Right ventricle myocardium superior (tissue), 1 donor: ENCODE data around the gene LMF2. TPM values are rescaled to one million over a fixed set of nuclear protein-coding genes. Genes with fewer than 3 reads are reported as not detected.

ENCODE experiments used
- ATAC-seq: fragments of 200-7000 bp; cut with Tn5 transposase; one replicate; pipeline ENCODE4 v1.9.1; 2020; ENCODE audit warnings: mild to moderate bottlenecking; ENCODE audit not compliant: poor library complexity
- DNase-seq: peaks from one replicate; pipeline ENCODE4 v3.0.0-alpha.2; 2020
- intact Hi-C: fragments of 100-400 bp; cut with DNase I; formaldehyde crosslinking; loops from one replicate; pipeline ENCODE4 v1.11.2; 2022
- total RNA-seq: library from RNA; stranded (reverse); fragmentation: NEBNext Ultra II Directional; extraction: Animal tissue kit (Norgen Biotek cat#: 25700); gene quantifications from one replicate; pipeline ENCODE4 v1.2.1, GENCODE V29; 2021
- donor health status: DM: no; HTN: yes; CAD: no; lungs with severe emphysema.

Gene LMF2
- total RNA-seq, 1 donor from 2014 or later: 25.3 TPM

DNA sequence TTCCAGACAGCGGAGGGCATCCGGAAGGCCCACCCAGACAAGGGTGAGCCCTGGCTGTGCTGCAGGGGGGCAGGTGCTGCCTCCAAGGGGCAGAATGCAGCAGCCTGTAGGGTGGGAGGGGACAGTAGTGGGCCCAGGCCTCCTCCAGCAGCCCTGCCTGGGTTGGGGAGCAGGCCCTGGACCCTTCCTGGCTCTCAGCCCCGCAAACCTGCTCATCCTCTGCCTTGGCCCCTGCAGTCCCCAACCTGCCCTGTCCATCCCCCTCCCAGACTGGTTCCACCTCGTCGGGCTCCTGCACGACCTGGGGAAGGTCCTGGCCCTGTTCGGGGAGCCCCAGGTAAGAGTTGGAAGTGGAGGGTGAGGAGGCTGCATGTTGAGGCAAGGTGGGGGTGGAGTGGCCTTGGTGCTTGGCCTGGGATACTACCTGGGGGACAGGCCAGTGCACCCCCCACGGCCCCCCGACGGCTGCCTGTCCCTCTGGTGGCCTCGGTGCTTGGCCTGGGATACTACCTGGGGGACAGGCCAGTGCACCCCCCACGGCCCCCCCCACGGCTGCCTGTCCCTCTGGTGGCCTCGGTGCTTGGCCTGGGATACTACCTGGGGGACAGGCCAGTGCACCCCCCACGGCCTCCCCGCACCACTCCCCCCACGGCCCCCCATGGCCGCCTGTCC is 19.4 kb downstream of the LMF2 start:
- DNase-seq (no peak), ATAC-seq (no peak)
- intact Hi-C loops: no loop called here

DNA sequence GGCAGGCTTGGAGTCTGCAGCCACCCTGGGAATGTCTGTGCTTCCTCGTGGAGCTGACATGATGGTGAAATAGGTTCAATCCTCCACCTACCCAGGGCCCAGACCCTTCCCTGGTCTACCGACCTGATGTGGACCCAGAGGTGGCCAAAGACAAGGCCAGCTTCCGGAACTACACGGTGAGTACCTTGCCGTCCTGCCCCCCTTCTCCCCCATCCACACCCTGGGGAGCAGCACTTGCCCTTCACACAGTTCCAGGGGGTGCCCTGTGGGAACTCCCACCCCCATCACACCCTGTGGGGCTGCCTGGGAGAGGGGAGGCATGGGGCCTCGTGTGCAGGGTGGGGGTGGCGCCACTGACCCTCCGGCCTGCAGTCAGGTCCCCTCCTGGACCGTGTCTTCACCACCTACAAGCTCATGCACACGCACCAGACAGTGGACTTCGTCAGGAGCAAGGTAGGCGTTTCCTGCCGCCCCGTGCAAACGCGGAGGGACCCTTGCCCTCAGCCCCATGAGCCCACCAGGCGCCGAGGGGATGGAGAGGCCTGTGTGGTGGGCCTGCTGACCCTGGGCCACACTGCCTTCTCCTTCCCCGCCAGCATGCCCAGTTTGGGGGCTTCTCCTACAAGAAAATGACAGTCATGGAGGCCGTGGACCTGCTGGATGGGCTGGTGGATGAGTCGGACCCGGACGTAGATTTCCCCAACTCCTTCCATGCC is 20.1 kb downstream of the LMF2 start:
- DNase-seq (no peak), ATAC-seq (no peak)
- intact Hi-C loops: no loop called here

DNA sequence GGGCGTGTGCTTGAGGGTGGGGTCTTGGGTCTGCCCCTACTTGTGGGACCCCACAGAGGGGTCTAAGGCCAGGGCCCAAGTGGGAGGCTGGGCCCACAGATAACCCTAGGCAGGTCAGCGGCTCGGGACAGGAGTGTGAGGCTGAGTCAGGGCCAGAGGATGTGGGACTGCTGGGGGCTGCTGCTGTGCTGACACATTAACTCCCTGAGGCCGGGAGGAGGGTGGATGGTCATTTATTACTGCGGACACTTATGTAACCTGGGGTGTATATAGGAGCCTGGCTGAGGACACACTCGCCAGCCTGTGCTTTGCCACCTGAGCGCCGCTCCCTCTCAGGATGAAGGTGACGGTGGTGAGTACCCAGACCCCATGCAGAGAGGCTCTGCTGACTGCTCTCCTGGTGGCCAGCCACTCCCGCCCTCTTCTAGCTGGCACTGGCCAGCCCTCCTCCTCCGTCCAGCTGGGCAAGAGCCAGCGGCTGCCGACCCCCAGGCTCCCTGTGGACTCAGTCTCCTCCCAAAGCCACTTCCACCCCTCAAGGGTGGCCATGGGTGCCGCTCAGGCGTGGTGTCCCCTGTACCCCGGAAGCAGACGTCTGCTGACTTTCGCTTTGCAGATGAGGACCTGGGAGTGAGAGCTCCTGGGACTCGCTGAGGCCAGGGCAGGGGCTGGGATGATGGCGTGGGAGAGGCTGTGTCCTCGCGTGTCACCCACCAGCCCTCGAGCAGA is 20.8 kb downstream of the LMF2 start, which contains the start of gene MIOX:
TSS of gene MIOX (plus strand) at position 299 of the 729 bp plus-strand sequence. CDS start at position 338, 39 bp downstream.
- intact Hi-C loops: no loop called here
- no peak for ATAC-seq
- no peak for DNase-seq

DNA sequence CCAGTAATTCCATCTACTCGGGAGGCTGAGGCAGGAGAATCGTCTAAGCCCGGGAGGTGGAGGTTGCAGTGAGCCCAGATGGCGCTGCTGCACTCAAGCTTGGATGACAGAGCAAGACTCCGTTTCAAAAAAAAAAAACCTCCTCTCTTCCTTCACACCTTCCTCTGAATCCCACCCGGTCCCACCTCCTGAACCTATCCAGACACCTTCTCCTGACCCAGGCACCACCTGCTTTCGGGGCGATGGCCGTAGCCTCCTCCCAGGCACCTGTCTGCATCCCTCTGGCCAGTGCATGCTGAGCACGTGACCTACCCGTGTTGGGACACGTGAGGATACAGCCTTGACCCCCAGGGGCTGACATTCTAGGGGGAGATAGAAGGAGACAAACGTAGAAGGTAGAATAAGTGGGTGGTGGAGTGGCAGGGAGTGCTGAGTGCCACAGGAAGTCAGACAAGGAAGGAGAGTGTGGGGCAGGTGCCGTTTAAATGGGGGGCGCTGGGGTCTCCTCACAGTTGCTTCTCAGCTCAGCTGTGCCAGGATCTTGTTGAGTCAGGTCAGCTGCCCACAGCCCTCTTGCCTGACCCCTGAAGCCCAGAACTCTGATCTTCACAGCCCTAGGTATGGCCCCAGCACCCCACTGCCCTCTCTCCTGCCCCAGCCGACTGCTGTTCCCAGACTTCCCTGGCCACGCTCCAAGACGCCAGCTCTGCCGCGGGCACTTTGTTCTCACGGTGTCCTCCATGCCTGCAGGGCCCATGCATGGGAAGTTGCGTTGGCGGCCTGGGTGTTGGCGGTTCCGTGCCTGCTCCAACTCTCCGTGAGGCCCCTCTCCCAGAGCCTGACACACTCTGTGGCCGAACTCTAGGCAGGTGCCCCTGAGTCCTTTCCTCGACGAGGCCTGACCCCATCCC is 22.0 kb downstream of the LMF2 start:
- DNase-seq: no peak
- ATAC-seq: no peak

DNA sequence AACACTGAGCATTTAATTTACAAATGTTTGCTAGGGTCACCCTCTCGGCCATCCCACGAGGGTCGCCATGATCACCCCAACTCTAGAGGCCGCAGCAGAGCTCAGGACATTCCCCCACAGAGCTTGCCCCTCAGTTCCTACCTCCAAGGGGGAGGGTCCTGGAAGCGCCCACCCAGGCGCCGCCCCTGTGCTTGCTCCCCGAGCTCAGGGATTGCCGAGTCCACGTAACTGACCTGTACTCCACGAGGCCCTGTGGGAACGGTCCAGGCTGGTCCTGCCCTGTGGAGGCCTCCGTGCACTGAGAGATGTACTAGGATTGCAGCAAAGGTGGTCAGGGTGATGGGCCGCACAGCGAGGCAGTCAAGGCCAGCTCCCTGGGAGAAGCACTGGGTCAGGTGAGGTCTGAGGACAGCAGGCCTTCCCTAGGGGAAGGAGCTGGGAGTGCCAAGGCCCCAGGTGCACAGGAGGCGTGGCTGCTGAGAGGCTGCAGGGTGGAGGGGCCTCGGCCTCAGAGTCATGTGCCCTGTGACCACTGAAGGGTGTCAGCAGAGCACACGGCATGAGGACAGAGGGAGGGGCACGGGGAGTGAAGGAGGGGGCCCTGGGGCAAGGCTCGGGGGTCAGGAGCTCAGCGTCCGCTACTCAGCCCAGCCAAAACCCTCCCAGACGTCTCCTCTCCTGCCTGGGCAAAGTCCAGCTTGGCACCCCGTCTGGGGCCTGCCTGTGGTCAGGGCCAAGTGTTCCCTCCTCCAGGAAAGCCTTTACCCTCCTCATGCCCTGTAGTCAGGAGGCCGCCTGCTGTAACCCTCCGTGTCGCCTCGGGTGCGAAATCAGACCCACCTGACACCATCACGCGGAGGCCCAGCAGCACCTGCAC is 23.3 kb downstream of the LMF2 start:
- intact Hi-C loops: no loop called here
- ATAC-seq (no peak), DNase-seq (no peak)

More for the DNA sequence above, 22.0 kb downstream of the LMF2 start:
- intact Hi-C loops: no loop called here

DNA sequence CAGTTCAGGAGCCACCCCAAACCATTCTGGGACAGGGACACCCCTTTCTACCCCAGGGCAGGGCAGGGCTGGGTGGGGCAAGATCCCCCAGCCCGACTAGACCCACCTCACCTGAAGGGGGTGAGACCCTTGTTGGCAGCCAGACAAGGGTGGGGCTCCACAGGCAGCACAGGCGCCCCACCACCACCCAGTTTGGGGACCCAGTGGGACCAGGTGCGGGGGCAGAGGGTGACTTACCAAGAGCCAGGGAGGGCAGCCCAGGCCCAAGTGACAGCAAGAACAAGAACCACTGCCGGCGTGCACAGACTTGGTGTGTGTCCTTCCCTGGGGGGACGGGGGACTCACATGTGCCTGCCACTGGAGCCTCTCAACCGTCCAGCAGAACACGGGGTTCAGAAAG is 23.9 kb downstream of the LMF2 start:
- intact Hi-C loops: no loop called here
- no peak for ATAC-seq
- no peak for DNase-seq

DNA sequence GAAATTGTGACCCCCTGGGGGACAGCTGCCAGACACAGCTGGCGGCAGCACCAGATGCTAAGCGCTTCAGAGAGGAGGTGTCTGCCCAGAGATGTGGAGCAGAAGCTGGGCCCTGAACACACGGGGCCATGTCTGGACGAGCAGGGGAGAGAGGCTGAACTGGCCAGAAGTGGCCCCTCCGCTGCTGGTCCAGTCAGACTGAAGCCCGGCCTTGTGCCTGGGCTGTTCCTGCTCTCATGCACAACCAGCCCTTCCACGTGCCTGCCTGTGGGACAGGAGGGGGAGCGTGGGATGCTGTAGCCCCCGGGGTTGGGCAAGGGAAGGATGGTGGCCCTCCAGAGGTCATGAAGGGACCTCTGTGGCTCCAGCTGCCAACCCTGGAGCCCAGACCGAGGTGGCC is 24.4 kb downstream of the LMF2 start:
- DNase-seq: no peak
- intact Hi-C loops: no loop called here
- no peak for ATAC-seq

DNA sequence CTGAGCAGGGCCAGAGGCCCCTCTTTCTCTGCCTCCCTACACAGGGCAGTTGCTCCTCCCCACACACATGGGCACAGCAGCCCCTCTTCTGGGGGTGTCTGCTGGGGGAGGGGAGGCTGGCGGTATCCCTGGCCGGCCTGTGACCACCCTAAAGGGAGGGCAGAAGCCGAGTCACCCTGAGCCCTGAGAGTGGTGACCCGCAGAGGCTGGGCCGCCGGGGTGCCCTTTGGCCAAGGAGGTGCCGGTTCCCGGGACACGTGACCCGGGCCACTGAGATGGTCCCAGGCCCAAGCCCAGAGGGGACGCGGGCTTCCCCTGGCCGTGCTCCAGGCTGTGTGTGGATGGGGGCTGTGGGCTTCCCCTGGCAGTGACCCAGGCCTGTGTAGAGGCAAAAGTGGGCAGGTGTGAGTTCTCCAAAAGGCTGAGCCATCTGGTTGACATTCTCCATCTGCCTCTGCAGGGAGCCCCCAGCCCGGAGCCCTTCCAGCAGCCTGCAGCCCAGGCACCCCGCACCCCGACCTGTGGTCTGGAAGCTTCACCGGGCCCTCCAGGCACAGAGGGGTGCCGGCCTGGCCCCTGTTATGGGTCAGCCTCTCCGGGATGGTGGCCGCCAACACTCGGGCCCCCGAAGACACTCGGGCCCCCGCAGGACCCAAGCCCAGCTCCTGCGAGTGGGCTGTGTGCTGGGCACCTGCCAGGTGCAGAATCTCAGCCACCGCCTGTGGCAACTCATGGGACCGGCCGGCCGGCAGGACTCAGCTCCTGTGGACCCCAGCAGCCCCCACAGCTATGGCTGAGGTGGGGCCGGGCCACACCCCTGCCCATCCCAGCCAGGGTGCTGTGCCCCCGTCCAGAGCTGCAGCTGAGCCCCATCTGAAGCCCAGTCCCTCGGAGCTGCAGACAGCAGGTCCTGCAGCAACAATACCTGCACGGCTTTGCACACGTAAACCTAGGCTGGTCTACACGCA is 25.1 kb downstream of the LMF2 start:
- ATAC-seq (no peak), DNase-seq (no peak)
- intact Hi-C loops: no loop called here

DNA sequence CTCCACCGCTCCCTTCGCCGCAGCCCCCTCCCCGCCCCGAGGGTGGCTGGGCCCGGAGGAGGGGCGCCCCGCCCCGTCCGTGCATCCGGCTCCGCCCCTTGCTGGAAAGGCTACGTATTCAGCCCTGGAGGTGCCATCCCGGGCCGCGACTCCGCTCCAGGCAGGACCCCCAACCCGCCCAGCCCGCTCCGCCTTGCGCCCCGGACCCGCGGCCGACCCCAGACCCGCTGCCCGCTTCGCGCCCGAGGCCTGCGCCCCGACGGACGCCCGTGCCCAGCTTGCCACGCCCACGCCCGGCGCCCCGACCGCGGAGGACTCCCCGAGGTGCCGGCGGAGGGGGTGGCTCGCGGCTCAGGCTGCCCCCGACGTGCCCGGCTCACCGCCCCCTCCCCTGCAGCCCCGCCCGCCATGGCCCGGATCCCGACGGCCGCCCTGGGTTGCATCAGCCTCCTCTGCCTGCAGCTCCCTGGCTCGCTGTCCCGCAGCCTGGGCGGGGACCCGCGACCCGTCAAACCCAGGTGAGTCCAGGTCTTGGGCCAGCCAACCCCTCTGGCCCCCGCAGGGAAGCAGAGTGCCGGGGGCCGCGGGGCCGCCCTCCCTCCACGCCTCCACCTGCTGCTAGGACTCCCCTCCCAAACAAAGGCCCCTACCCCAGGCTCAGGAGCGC is 25.9 kb downstream of the LMF2 start, which contains the start of gene ADM2:
TSS of gene ADM2 (plus strand) at position 104 of the 667 bp plus-strand sequence. CDS start at position 409, 305 bp downstream.
- intact Hi-C loops: no loop called here
- ATAC-seq (peak; percentile 50), DNase-seq (no peak)

DNA sequence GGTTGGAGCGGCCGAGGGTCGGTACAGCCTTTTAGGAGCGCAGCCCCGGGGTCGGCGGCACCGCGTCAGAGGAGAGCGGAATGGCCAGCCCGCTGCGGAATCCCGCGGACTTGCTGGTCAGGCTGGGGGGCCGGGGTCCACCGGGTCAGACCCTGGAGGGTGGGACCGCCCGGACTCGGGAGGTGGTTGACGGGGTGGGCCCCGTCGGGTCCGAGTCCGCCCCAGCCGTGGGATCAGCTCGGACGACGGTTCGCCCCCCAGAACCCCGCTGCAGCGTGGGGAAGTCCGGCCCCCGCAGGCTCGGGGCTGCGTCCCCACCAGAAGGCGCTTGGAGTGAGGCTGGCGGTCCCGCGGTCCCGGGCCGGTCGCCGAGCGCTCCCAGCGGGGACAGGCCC is 26.5 kb downstream of the LMF2 start:
- ATAC-seq: no peak
- DNase-seq: no peak
- intact Hi-C loops: no loop called here

DNA sequence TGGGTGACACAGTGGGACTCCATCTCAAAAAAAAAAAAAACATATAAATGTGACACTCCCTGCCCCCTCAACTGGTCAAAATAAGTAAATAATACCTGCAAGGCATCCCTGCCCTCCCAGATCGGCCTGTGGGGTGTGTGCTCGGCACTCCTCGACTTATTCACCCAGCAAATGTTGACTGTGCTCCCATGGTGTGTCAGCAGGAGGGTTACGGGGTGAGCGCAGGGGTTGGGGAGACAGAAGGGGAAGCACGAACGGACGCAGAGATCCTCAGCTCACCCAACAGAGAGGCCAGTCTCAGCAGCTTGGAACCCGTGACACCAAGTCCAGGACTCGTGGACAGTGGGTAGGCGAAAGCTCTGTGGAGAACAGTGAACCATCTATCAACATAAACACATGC is 27.8 kb downstream of the LMF2 start:
- intact Hi-C loops: no loop called here
- DNase-seq (no peak), ATAC-seq (no peak)

DNA sequence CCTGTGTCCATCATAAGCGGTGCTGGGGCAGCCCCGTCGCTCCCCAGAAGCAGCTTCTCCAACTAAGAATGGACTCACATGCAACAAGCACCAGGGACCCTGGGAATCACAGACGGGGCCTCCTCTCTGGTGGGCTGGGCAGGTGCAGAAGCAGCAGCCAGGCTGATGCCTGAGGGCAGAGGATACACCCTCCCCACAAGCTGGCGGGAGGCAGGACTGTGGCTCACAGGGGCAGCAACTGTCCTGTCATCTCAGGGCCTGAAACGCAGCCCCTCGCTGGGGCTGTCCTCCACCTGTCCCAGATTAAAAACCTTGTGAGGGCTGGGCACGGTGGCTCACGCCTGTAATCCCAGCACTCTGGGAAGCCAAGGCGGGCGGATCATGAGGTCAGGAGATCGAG is 29.6 kb downstream of the LMF2 start:
- no peak for ATAC-seq
- intact Hi-C loops: no loop called here
- no peak for DNase-seq

DNA sequence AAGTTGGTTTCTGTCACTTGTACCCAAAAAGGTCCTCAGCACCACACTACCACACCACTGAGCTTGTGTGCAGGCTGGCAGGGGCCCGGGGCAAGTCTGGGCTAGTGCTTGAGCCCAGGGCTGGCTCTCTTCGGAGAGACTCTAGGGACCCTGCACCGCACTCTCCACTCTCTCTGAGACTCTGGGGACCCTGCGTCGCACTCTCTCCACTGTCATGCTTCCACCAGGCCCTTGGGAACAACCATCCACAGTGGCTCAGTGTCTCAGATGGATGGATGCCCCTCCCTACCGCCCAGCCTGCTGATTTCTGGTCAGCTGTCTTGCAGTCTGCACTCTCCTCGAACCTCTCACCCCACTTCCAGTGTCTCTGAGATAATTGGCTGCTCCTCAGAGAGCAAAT is 30.6 kb downstream of the LMF2 start:
- DNase-seq (no peak), ATAC-seq (no peak)
- intact Hi-C loops: no loop called here

DNA sequence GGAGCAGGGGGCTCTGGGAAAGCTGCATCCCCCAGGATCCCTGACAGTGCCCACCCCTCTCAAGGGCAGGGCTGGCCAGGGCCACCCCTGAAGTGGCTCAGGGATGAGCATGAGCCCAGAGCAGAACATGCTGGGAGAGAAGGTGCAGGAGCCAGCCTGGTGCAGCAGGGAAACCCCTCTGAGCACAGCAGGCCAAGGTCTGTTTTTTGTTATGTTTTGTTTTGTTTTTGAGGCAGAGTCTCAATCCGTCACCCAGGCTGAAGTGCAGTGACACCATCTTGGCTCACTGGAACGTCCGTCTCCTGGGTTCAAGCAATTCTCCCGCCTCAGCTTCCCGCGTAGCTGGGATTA is 31.9 kb downstream of the LMF2 start:
- intact Hi-C loops: no loop called here
- ATAC-seq (no peak), DNase-seq (no peak)

DNA sequence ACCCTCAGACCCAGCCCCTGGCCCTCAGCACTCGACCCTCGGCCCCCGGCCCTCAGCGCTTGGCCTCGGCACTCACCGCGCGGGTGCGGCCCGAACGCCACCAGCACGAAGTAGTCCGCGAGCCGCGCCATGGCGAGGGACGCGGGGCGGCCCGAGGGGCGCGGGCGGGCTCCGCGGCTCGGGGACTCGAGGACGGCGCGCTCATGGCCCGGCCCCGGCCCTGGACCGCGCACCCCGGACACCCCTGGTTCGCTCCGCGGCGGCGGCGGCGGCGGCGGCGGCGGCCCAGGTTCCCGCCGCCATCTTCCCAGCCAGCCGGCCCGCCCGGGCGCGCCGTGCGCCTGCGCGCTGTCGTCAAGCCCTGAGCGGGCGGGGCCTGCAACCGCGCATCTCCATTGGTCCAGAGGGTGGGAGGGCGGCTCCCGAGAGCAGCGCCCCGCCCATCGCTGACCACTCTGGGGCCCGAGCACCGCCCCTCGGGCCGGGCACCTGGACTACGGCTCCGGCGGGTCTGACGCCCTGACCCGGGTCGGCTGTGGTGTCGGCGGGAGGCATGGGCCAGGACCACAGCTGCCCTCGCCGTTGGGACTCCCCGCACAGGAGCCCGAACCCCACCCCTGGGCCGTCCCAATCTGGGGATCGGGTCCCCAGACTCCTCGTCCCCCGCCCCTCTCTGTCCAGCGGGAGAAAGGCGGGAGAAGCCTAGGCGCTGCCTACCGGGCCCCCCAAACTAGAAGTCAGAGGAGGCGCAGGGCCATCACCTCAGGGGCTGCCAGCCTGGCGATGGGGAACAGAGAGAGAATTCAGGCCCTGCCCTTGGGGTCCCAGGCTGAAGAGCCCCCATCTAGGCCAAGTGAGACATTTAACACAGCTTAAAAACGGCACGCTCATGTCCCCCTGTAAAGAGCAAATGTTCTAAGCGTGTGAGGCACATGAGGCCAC is 32.5 kb downstream of the LMF2 start, which contains the start of gene SBF1:
TSS of gene SBF1 (minus strand) at position 326 of the 942 bp plus-strand sequence. CDS start at position 131, 195 bp downstream.
- DNase-seq: peak; percentile 96
- intact Hi-C loops: no loop called here
- ATAC-seq: peak; percentile 99
